Measurements from ENCODE around the gene INHBB.
"Not testable (repeated sequence)": the region's sequence is repeated elsewhere in the genome, so short reads cannot be mapped to it uniquely, and the experiment has no call there.

Gene INHBB

DNA sequence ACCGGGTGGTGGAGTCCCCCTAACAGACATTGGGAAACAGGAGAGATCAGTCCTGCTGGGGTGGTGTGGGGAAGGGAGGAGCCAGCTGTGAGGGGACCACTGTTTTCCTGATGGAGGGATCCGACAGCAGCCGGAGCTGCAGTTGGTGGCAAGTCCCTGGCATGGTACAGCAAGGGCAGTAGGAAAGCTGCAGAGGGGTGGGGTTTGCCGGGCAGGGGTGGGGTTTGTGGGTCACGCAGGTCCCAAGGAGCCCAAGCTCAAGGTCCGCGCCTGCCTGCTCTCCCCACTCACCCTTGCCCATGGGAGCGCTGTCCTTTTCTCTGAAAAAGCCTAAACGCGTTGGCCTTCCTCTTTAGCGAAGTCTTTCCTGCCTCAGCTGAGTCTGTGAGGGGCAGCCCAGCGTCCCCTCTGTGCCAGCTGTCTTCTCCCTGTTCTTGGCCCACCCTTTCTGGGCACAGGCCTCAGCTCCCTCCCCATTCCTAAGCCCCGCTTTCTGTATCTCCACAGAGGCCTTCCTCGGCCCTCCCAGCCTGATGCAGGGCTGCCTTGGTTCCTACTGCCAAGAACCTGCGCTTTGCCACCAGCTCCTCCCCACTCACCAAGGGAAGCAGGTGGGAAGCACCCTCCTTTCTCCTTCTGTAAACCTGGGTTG is 29.3 kb upstream of the INHBB start:
- no peak for DNase-seq

DNA sequence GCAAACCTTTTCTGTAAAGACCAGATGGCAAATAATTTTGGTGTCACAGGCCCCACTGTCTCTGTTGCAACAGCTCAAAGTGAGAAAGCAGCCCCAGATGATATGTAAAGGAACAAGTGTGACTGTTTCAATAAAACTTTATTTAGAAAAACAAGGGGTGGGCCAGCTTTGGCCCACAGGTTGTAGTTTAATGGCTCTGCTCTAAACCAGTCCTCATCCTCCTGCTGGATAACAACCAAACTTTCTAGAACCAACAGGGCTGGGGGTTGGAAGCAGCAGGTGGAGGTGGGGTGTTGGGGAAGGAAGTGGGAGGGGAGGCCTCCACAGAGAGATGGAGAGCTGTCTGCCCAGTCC is 28.8 kb upstream of the INHBB start:
- no peak for DNase-seq

DNA sequence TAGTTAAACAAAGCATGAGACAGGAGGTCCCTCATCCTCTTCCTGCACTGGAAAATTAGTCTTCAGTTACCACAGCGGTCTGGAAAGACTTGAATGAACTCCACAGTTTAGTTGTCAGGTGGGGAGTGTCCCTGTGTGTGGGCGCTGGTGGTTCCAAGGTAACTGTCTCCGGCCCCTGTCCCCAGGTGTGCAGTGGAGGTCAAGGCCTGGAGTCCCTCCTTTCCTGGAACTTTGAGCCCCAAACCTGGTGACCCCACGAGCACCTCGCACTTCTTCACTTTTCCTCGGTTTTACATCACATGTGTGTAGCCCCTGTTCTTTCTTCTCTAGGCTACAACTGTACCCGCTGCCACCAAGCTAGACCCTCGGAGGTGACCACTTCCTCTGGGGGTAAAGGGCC is 28.0 kb upstream of the INHBB start:
- no peak for DNase-seq

DNA sequence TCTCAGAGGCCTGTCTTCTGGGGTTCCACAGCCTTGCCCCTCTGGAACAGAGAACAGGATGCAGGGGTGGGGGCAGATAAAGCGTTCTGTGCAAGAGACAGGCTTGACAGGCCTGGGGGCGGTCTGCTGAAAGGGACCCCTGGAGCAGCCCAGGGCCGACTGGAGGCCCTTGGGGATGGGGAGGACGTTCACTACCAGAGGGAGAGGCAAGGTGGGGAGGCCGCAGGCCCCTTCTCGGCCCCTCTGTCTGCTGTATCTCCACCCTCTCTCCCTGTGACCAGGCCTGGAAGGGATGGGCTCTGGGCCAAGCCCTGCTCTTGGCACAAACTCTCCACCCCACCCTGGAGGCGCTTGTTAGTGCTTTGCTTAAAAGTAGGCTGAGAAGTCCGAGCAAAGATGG is 27.3 kb upstream of the INHBB start:
- DNase-seq = no peak

DNA sequence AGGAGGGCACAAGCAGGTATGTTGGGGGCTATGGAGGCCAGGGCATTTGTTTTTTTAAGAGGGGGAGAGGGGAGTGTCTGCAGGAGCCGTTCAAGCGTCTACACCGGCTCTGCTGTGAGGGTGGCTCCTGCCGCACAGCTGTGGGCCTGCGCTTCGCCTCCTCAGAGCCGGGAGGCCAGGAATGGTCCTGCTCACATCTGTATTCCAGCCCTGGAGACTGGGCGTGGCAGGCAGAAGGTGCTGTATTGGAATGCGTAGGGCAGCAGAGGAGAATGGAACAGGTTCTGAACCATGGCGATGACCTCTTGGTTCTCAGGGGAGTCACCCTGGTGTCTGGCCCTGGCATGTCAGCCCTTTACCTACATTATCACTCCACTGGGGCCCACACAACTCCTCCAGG is 26.8 kb upstream of the INHBB start:
- DNase-seq = no peak

DNA sequence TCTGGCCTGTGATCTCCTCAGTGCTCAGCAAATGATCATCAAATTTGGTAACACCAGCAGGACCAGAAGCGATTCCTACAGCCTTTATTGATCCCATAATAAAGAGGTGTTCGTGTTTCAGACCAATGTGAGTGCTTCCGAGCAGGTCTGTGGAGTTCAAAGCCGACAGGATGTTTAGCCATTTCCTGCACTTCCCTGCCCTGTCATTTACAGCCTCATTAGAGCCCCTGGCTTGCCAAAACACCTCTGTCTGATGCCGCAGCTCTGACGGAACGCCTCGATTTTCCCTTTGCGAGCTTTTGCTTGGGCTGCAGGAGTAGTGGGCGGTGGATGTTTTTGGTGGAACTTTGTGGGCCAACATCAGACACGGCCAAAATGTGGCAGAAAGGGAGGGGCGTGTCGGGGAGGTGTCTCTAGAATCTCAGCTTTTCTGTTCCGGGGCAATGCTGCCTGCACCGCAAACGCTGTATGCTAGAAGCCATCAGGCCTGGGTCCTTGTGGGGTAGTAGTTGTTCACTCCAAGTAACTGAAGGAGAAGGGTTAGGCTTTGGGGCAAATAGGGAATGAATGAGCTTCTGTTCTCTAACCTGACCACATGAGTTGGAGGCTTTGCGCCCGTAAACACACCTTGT is 26.1 kb upstream of the INHBB start:
- no peak for DNase-seq

DNA sequence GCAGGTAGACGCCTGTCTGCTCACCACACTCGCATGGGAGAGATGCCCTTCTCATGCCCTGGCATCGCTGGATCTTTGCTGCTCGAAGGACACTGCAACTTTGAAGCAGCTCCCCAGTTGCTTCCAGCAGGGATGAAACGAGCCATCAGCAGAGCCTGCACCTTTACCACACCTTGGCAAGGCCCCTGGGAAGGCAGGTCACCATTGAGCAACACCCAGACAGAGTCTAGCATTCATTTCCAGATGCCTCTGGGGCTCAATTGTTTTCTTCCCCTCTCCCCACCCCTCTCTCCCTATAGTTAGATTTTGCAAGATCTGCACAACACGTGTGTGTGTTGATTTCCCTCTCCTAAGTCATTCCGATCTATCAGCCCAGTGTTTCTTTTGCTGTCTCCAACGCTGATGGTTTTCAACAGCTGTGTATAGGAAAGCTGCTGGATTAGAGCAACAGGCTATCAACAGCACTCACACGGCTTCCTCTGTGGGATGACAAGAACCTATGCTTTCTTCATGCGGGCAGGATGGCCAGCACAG is 25.6 kb upstream of the INHBB start:
- DNase-seq = no peak

DNA sequence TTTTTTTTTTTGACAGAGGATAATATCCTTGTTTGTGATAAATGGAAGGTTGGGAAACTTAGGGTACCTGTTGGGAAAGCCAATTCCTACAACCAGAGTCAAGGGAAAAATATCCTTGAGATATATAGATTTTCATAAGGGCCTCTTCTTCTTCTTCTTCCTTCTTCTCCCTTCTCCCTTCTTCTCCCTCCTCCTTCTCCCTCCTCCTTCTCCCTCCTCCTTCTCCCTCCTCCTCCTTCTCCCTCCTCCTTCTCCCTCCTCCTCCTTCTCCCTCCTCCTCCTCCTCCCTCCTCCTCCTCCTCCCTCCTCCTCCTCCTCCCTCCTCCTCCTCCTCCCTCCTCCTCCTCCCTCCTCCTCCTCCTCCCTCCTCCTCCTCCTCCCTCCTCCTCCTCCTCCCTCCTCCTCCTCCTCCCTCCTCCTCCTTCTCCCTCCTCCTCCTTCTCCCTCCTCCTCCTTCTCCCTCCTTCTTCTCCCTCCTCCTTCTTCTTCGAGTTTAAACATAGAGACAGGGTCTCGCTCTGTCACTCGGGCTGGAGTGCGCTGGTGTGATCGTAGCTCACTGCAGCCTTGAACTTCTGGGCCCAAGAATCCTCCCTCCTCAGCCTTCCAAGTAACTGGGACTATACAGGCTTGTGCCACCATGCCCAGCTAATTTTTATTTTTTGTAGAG is 24.9 kb upstream of the INHBB start:
- not testable (repeated sequence) for DNase-seq

DNA sequence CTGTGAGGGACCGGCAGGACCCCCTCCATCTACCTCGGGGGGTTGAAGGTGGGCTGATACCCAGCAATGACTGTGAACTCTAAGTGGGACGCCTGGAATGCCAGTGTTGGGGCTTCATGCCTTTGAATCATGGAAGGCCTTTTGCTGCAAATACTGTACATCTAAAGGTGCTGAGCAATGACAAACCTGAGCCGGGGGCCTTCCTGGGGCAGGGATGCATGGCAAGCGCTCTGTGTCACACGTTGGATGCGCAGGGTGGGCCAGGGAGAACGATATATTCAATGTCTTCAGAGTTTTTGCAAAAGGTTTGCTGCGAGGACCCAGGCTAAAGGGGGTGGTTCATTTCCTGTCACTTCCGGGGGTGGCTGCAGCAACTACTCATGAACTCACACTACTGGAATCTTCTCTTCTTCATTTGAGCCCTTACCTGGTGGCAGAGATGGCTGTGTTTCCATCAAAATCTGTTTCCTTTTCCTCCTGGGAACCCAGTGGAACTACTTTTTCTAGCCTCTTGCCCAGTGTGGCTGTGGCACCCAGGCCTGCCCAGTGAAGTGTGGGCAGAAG is 24.1 kb upstream of the INHBB start:
- DNase-seq = no peak

DNA sequence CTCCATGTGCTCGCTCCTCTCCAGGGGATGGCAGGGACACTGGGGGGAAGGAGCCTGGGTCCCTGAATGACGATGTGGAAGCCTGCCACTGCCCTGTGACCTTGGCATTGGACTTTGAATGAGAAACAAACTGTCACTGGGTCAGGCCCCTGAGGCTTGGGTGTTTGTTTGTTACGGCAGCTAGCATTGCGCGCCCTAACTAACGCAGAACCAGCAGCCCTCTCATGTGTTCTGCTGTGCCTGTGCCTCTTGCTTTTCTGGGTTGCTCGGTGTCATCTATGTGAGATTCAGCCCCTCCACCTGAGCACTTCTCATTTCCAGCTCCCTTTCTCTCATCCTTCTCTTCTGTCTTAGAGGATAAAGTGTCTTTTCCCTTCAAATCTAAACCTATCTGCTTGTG is 23.6 kb upstream of the INHBB start:
- no peak for DNase-seq

DNA sequence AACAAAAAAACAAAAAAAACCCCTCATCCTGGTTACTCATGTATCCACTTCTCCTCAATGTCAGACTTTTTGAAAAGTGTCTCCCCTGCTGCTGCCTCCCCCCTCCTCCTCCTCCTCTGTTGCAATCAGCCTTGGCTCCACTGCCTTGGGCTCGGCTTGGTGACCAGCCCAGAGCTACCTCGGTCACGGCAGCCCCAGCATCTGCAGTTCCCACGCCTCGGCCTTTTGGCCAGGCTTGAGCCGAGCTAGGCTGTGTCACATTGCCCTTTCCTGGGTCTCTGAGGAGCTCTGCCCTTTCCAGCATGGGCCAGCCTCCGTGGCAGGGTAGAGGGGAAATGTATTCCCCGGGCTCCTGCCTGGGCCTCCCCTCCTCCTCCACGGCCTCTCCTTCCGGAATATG is 22.7 kb upstream of the INHBB start:
- no peak for DNase-seq

DNA sequence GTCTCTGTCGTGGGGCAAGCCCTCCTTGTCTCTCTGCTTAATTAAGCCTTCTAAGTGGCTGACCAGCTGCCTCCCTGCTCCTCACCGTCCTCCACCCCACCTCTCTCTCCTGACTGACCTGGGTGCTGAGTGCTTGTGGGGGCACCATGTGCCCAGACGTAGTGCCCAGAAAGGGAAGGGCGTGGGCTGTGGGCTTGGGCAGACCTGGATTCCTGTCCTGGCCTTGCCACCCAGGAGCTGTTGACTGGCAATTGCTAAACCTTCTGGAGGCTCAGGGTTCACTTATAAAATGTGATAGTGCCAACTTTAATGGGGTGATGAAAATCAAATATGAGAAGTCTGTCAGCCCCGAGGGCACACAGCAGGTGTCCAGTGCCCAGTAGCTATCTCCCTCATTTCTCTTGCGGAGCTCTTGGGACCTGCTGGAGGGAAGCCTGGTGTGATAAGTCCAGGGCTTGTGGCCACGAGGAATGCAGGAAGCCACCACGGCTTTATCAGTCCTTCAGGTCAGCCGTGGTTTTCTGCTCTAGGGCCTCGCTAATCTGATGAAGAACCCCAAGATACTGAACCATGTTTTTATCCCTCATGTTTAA is 22.0 kb upstream of the INHBB start:
- DNase-seq = no peak

DNA sequence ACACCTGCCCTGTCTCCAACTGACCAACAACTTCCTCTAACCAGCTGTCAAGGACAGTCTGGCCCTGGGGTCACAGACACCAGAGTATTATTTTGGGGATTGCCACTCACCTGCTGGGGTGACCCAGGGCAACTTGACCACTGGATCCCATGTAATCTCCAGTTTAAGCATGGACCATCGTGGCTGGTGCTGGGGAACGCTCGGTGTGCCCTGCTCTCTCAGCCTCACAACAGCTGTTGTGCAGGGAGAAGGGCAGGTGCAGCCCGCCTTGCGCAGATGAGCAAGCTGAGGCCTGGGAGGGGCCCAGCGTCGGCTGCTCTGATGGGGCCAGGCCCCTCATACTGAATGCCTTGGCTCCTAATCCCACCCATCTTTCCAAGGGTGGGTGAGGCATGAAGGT is 21.0 kb upstream of the INHBB start:
- no peak for DNase-seq

DNA sequence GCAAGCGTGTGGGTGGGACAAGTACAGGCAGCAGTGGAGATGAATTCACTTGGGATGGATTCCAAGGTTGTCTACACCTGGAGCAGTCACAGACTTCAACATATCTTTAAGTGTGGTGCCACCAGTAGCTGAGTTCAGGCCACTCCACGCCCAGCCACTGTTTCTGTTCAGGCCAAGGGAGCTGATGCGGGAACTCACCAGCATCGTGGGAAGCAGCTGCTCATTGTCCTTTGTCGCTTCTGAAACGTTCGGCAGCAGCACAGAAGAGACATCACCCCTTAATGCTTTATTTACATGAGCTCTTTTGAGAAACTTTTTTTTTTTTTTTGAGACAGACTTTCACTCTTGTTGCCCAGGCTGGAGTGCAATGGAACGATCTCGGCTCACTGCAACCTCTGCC is 19.9 kb upstream of the INHBB start:
- no peak for DNase-seq

DNA sequence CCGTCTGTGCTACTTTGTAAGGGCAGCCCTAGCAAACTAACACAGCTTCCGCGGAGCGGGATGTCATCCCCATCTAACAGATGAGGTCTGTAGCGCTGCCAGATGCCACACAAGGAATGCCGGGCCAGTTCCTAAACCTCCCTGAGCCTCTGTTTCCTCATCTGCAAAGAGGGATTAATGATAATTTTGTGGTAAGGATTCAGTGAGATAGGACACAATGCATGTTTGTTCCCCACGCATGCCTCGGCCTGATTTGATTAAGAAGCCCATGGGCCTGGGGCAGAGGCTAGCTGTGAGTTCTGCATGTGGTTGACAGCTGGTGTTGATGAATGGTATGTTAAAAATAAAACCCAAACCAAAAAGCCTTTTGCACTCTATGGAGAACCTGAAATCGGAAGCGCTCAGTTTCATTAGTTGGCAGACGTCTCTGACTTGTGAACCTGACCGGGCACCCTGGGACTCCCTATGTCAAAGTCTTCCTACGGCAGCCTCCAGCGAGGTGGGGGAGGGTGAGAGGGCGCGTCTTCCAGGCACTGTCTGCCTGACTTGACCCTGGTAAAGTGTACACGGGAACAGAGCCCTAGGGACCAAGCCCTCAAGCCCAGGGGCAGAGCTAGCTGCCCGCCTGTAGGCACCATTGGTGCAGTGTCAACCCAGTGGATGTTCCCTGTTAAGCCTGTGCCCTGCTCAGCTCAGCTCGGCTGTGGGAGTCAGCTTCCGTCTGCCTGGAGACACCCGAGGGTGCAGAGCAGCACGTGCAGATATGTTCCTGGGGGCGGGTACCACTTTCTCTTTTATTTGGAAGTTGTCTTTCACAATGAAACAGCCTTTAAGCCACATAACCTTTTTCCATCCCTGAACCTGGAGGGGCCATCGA is 14.8 kb upstream of the INHBB start:
- DNase-seq = no peak

DNA sequence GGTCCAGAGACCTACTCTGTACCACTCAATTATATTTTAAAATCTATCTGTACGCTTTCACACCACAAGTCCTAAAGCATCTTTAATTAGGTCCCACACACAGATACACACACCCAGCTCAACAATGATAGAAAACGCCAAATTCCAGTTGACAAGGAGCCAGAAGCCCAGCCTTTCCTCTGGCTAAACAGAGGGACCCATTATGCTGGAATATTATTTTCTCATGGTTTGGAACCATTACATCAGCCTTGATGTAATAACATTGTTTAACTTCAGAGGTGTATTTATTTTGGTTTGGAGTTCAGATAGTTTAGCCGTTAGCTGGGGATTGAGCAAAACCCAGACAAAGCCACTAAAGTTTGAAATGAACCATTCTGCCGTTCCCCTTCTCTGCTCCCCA is 14.0 kb upstream of the INHBB start:
- no peak for DNase-seq

DNA sequence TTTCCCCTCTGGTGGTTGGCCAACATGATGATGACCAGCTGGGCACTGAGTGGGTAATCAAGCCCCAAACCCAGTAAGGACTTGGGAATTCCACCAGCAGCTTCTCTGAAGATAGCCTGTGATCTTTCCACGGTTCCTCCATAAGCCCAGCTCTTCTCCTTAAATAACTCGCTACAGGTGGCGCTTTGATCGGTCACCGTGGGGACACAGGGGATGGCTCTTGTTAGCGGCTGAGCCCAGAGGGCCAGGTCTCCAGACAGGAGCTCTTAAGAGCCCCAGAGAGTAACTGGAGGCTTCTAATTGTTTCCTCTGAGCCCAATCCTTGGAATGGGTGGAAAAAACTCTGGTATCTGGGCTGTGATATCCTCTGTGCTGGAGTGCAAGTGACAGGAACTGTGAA is 13.6 kb upstream of the INHBB start:
- no peak for DNase-seq

DNA sequence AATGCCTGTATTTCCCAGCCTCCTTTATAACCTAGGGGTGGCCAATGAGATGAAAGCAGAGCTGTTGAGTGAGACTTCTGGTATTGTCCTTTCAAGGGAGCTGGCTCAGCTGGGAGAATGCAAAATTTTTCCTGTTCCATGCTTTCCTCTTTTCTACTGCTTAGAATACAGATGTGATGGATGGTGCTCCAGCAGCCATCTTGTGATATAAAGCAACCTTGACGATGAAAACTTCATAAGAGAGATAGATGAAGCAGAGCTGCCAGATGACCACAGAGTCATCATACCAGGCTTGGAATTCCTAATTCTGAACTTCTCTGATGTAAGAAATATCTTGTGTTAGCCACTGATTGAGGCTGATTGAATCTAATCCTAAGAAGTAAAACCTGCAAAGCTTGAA is 11.9 kb upstream of the INHBB start:
- DNase-seq = no peak

DNA sequence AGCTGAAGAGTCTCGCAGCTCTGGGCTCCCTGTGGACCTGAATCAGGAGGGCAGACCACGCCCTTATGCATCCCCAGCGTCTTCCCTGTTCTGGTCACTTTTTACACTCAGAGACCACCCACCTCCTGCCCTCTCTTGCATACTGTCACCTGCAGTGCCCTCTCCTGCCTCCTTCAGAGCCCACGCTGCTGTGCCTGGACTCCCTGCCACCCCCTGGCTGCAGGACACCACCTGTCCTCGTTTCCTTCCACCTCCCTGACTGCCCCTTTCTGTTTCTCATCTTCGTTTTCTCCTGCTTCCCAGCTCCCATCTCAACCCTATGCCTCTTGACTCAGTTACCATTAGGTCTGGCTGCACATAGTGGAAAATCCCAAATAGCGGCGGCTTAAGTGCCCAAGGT is 9.2 kb upstream of the INHBB start:
- no peak for DNase-seq

DNA sequence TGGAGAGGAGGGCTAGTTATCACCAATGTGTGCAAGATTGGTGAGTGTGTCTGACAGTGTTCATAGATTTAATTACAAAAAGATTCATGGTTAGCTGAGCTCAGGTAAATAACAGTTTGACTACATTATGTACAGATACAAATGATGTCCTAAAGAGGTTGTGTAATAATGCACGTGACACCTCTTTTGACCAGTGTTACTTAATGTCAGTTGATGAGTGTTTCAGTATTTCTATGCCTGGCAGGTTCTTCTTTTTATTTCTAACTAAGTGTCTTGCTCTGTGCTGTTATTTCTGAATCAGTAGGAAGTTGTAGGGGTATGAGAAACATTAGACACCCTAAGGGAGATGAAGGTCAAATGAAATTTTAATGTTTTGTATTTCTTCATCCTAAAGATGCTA is 7.9 kb upstream of the INHBB start:
- DNase-seq = no peak

DNA sequence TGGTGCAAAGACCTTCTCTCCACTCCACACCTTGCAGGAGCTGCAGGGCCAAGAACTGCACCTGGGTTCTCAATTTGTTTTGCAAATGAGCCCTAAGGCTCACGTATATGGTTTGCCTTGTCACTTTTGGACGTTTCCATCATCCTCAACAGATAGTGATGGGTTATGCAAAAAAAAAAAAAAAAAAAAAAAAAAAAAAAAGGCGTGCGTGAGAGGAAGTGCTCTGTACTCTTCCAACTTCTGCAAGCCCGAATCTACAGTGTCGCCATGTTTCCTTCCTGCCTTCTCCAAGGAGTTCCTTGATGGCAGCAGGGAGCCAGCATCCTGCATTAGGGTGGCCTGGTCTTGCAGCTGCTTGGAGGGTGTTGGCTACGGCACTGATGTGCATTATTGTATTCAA is 4.0 kb upstream of the INHBB start:
- no peak for DNase-seq

DNA sequence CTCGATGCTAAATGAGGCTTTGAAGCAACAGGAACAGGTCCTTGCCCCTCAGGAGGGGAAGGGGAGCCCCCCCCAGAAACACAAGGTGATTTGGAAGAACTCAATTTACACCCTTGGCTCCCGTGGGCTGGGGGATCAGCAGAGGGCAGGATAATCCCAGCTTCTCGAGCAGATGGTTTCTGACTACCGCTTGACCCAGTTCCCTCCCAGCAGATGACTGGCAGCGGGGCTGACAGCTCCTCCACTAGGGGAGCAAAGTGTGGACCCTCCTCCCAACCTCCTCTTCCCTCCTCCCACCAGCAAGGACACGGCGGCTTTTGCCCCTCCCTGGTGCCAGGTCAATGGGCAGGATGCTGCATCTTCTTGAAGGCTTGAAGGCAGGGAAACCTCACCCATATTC is 3.5 kb upstream of the INHBB start:
- DNase-seq = no peak

DNA sequence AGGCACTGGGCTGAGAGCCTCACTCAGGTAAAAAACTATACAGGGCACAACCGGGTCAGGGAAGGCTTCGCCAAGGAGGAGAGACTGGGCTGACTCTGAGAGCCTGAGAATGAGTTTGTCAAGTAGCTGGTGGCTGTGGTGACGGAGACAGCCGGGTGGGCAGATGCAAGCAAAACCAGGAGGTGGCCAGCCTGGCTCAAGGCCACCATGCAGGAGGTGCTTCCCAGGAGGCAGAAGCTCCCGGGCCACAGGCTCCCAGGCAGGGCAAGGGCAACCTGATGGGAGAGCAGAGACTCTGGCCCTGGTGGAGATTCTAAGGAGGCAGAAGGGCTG is 2.9 kb upstream of the INHBB start:
- no peak for DNase-seq
